Endothelial cell of umbilical vein (primary cell): ENCODE data around the gene TMEM108.

Experiments used
- POLR2AphosphoS5 ChIP-seq: IDR thresholded peaks from 2 replicates; pipeline ENCODE4 v1.6.1; 2012; ENCODE audit warnings: low read depth, mild to moderate bottlenecking, control low read depth, low read length, moderate library complexity; ENCODE audit not compliant: insufficient read depth
- TF ChIP-seq, protein P1 (sequence below), 2 donors: IDR thresholded peaks; 1 replicate in 1 of 2; 2 replicates in 1 of 2; pipeline ENCODE4 v1.5.1; 2011; ENCODE audit warnings: low read length in 2 of 2, mild to moderate bottlenecking in 2 of 2, moderate library complexity in 2 of 2, control low read depth in 1 of 2, inconsistent platforms in 1 of 2, low read depth in 1 of 2; ENCODE audit not compliant: insufficient read depth in 1 of 2; ENCODE audit errors: extremely low read depth in 1 of 2
- TF ChIP-seq, protein P2 (sequence below): IDR thresholded peaks from 2 replicates; pipeline ENCODE4 v1.6.1; 2011; ENCODE audit not compliant: insufficient read depth, insufficient read length

DNA sequence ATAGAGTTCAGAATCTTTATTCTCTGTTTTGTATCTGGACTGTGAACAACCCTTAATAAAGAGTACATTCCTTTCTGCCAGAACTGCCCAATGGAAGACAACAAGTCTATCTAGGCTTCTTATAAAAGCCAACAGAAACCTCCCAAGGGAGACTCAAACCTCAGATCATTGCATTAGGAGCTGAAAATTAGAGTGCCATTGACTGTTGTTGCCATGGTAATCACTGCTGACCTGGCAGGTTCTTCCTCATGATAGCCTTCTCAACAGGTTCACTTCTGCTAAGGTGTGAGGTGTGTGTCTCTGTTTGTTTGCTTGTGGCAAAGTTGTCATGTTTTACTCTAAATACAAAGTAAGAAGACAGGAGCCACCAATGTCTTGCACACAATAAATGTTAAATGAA is 79.2 kb downstream of the TMEM108 start:
- TF ChIP-seq, protein P1, sequence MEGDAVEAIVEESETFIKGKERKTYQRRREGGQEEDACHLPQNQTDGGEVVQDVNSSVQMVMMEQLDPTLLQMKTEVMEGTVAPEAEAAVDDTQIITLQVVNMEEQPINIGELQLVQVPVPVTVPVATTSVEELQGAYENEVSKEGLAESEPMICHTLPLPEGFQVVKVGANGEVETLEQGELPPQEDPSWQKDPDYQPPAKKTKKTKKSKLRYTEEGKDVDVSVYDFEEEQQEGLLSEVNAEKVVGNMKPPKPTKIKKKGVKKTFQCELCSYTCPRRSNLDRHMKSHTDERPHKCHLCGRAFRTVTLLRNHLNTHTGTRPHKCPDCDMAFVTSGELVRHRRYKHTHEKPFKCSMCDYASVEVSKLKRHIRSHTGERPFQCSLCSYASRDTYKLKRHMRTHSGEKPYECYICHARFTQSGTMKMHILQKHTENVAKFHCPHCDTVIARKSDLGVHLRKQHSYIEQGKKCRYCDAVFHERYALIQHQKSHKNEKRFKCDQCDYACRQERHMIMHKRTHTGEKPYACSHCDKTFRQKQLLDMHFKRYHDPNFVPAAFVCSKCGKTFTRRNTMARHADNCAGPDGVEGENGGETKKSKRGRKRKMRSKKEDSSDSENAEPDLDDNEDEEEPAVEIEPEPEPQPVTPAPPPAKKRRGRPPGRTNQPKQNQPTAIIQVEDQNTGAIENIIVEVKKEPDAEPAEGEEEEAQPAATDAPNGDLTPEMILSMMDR (IDR thresholded peaks at IDR 0.05; ENCODE audit: extremely low read depth in 1 of 2, insufficient read depth in 1 of 2, low read depth in 1 of 2, low read length in 2 of 2) = no peak
- no peak for TF ChIP-seq POLR2AphosphoS5
- TF ChIP-seq, protein P2, sequence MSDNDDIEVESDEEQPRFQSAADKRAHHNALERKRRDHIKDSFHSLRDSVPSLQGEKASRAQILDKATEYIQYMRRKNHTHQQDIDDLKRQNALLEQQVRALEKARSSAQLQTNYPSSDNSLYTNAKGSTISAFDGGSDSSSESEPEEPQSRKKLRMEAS = no peak
